ENCODE results near the gene MDM2.

DNA sequence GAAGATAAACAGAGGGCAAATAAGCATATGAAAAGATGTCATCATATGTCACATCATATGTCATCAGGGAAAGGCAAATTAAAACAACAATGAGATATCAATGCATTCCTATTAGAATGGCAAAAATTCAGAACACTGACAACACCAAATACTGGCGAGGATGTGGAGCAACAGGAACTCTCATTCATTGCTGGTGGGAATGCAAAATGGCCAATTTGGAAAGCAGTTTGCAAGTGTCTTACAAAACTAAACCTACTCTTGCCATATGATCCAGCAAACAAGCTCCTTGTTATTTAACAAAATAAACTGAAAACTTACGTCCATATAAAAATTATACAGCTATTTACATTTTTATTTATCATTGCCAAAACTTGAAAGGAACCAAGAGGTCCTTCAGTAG lies 92.3 kb downstream of the MDM2 start:
- TF ChIP-seq, protein P1, sequence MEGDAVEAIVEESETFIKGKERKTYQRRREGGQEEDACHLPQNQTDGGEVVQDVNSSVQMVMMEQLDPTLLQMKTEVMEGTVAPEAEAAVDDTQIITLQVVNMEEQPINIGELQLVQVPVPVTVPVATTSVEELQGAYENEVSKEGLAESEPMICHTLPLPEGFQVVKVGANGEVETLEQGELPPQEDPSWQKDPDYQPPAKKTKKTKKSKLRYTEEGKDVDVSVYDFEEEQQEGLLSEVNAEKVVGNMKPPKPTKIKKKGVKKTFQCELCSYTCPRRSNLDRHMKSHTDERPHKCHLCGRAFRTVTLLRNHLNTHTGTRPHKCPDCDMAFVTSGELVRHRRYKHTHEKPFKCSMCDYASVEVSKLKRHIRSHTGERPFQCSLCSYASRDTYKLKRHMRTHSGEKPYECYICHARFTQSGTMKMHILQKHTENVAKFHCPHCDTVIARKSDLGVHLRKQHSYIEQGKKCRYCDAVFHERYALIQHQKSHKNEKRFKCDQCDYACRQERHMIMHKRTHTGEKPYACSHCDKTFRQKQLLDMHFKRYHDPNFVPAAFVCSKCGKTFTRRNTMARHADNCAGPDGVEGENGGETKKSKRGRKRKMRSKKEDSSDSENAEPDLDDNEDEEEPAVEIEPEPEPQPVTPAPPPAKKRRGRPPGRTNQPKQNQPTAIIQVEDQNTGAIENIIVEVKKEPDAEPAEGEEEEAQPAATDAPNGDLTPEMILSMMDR (IDR thresholded peaks at IDR 0.05) = no peak
- TF ChIP-seq POLR2A (IDR thresholded peaks at IDR 0.05) = no peak

All from tibial nerve (tissue), 3 donors.